ENCODE data around the gene PCDHA6. TPM values are rescaled to one million over a fixed set of nuclear protein-coding genes. Genes with fewer than 3 reads are reported as not detected.

The PCDHA6 gene
- total RNA-seq, 1 donor, result 0.39 TPM

Other genes with a start within 250 kb of the PCDHA6 start
- gene CD14, start 194.8 kb upstream of the PCDHA6 start, total RNA-seq, result 0.33 TPM in 1 of 2 replicates, not detected in the other
- 7.8 and 9.0 TPM in 2 replicates for gene TMCO6, start 188.5 kb upstream of the PCDHA6 start, total RNA-seq
- 28.8 and 44.4 TPM in 2 replicates for gene NDUFA2, start 180.3 kb upstream of the PCDHA6 start, total RNA-seq
- gene IK, start 180.1 kb upstream of the PCDHA6 start, total RNA-seq, result 76.9 and 102 TPM in 2 replicates
- 31.0 and 37.1 TPM in 2 replicates for gene WDR55, start 163.1 kb upstream of the PCDHA6 start, total RNA-seq
- gene DND1, start 154.4 kb upstream of the PCDHA6 start, total RNA-seq, result 0.76 and 0.79 TPM in 2 replicates
- 45.1 and 53.8 TPM in 2 replicates for gene HARS1, start 136.6 kb upstream of the PCDHA6 start, total RNA-seq
- 38.0 and 47.9 TPM in 2 replicates for gene HARS2, start 136.5 kb upstream of the PCDHA6 start, total RNA-seq
- 26.1 and 40.8 TPM in 2 replicates for gene ZMAT2, start 127.5 kb upstream of the PCDHA6 start, total RNA-seq
- gene PCDHA1, start 41.8 kb upstream of the PCDHA6 start, total RNA-seq, result not detected in 2 replicates
- under 0.01 TPM in 1 of 2 replicates, not detected in the other for gene PCDHA2, start 33.1 kb upstream of the PCDHA6 start, total RNA-seq
- gene PCDHA3, start 26.9 kb upstream of the PCDHA6 start, total RNA-seq, result 0.11 and 0.39 TPM in 2 replicates
- gene PCDHA4, start 20.9 kb upstream of the PCDHA6 start, total RNA-seq, result 0.79 and 0.87 TPM in 2 replicates
- under 0.01 and 0.11 TPM in 2 replicates for gene PCDHA5, start 6.3 kb upstream of the PCDHA6 start, total RNA-seq
- 0.54 and 1.2 TPM in 2 replicates for gene PCDHA7, start 6.3 kb downstream of the PCDHA6 start, total RNA-seq
- gene PCDHA8, start 13.2 kb downstream of the PCDHA6 start, total RNA-seq, result 0.11 and 0.39 TPM in 2 replicates
- under 0.01 TPM in 2 replicates for gene PCDHA9, start 20.4 kb downstream of the PCDHA6 start, total RNA-seq
- gene PCDHA10, start 27.9 kb downstream of the PCDHA6 start, total RNA-seq, result 0.11 and 0.39 TPM in 2 replicates
- under 0.01 and 0.11 TPM in 2 replicates for gene PCDHA11, start 41.0 kb downstream of the PCDHA6 start, total RNA-seq
- gene PCDHA12, start 47.3 kb downstream of the PCDHA6 start, total RNA-seq, result under 0.01 and 0.11 TPM in 2 replicates
- 0.11 and 0.39 TPM in 2 replicates for gene PCDHA13, start 54.2 kb downstream of the PCDHA6 start, total RNA-seq
- 0.39 TPM in 1 of 2 replicates, not detected in the other for gene PCDHAC1, start 98.3 kb downstream of the PCDHA6 start, total RNA-seq
- gene PCDHAC2, start 138.5 kb downstream of the PCDHA6 start, total RNA-seq, result 0.39 TPM in 1 of 2 replicates, not detected in the other
- not detected in 2 replicates for gene PCDHB1, start 223.4 kb downstream of the PCDHA6 start, total RNA-seq